Right ventricle myocardium inferior (tissue), 1 donor: ENCODE results near the gene LRRC18. TPM values are rescaled to one million over a fixed set of nuclear protein-coding genes. Genes with fewer than 3 reads are reported as not detected.

Experiments
- ATAC-seq: fragments of 200-7000 bp; cut with Tn5 transposase; one replicate; pipeline ENCODE4 v1.9.1; 2020; ENCODE audit warnings: mild to moderate bottlenecking, moderate library complexity
- DNase-seq: peaks from one replicate; pipeline ENCODE4 v3.0.0; 2021; ENCODE audit errors: missing footprints
- intact Hi-C: fragments of 100-400 bp; cut with DNase I; formaldehyde crosslinking; loops from one replicate; pipeline ENCODE4 v1.11.0; 2022
- microRNA-seq: library from miRNA; unstranded; fragments of <30 nt; microRNA quantifications from one replicate; pipeline ENCODE4 v1.2.0, GENCODE V29; 2020
- total RNA-seq: library from RNA; stranded (reverse); fragmentation: NEBNext Ultra II Directional; extraction: Animal tissue kit (Norgen Biotek cat#: 25700); gene quantifications from one replicate; pipeline ENCODE4 v1.2.1, GENCODE V29; 2021
- donor health status: DM: no; HTN: yes; CAD: no; lungs with severe emphysema.

Gene LRRC18
- total RNA-seq, 1 donor from 2014 or later: not detected

GRCh38 chr10:48894911-48895802, 44.5 kb downstream of the LRRC18 start:
- DNase-seq: no peak
- ATAC-seq: no peak
- intact Hi-C loops: no loop called here

DNA sequence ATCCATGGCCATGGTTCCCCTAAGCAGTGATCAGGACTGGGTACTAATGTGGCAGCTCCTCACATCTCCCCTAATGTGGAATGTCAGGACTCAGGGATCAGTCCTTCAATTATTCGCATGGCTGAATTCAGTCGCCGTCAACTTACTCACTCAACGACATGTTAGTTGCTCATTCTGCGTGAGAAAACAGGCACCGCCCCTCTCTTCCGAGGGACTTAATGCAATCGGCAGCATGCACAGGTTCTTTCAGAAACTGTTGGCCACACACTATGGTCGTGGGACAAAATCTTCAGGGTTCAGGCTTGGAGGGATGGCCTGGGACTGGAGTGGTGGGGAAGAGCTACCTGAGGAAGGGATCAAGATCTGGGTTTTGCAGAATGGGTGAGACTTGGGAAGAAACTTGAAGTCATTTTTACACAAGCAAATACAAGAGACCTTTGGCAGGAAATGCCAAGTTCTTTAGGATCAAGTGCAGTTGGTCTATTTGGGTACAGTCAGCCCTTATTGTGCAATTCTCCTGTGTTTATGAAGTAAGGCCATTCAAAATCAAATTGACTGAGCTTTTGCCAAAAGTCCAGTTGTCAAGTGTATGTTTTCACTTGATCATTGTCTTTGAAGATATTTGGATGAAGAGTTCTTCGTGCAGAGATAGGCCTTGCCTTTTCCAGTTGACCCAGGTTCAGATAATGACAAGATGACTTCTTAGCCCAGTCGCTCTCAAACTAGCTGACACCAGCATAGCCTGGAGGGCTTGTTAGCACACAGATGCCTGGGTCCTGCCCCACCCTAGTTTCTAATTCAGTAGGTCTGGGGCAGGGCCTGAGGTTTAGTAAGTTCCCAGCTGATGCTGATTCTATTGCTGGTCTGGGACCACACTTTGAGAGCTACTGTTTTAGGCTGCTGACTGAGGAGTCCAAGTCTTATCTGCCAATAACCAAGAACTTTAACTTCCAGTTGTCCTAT, 48.5 kb downstream of the LRRC18 start:
- ATAC-seq (no peak), DNase-seq (no peak)
- intact Hi-C loops: no loop called here

- ATAC-seq (no peak), DNase-seq (no peak)
- intact Hi-C loops: no loop called here
Observed at GRCh38 chr10:48887982-48888381, 51.7 kb downstream of the LRRC18 start.

GRCh38 chr10:48885376-48885775, 54.3 kb downstream of the LRRC18 start:
- intact Hi-C loops: no loop called here
- ATAC-seq (no peak), DNase-seq (no peak)

- intact Hi-C loops: no loop called here
- ATAC-seq: no peak
- DNase-seq: no peak
Observed at GRCh38 chr10:48884179-48885045, 55.2 kb downstream of the LRRC18 start.

GRCh38 chr10:48883701-48884100, 55.9 kb downstream of the LRRC18 start:
- ATAC-seq (no peak), DNase-seq (no peak)
- intact Hi-C loops: no loop called here

DNA sequence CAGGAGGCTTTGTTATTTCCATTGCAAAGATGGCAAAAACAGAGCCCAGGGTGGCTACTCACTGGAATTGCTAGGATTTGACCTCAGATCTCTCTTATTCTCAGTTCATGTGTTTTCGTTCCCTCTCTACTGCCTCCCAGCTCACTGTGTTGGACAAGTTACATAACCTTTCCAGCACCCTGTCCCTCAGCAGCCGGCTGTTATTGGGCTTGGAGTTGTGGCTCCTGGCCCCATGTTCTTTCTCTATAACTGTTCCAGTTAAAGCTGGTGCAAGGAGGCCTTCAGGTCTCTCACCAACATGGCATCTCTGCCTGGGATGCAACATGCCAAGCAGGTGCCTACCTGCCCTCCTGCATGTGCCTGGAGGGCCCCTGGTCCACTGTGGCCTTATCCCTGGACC, 56.8 kb downstream of the LRRC18 start:
- ATAC-seq (no peak), DNase-seq (no peak)
- intact Hi-C loops: no loop called here

DNA sequence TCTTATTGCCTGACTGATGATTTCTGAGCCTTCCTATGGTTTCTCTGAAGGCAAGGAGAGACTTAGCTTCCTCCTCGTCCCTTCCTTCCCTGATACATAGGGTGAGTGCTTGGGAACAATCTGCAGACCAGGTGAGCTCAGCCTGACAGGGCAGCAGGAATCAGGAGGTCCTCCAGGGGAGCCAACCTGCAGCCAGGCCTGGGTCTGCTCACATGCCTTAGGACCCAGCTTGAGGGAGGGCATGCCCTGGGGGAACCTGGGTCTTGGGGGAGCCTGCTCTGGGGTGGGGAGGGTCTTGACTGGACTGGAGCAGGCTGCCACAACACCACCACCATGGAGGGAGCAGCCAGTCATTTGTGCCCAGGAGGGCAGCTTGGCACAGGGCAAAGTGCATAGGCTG, 57.7 kb downstream of the LRRC18 start:
- intact Hi-C loops: no loop called here
- DNase-seq (no peak), ATAC-seq (no peak)

DNA sequence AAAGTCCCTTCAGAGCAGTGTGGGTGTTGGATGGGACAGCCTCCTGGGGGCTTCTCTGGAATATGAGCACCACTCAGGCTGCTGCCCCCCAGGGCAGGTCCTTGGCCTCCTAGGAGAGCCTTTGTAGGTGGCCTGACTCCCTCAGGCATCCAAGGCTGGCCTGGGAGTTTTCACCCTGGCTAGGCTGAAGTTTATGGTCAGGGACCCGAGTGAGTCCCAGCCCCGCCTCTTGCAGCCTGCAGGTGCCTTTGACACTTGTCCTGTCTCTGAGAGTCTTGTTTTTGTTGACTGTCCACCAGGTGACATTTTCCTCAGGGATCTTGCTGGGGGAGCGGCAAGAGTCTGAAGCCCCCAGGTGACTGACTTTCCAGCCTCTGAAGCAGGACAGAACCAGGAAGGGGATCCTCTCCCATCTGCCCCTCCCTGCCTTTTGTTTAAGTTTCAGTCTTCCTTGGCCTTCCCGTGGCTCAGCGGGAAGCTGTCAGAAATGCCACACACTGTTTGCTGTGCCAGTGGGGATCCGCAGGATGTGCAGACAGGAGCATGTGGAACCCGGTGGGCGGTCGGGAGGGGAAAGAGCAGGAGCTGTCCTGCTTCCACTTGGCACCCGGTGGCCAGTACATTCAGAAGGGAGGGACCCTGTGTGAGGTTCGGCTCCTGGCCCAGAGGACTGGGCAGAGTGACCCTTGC, 59.5 kb downstream of the LRRC18 start:
- intact Hi-C loops: no loop called here
- ATAC-seq: no peak
- DNase-seq: no peak

DNA sequence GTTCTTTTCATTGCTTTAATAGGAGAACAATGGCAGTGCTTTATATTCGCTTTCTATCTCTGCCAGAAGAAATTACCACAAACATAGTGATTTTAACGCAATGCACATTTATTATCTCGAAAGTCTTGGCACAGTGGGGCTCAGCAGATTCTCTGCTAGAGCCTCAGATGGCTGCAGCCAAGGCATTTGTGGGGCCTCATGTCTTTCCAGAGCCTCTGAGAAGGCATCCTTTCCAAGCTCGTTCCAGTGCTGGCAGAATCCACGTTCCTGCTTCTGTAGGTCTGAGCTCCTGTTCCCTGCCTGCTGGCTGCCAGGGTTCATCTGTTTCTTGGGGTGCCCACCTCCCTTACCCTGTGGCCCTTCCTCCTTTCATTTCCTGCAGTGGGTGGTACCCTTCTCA, 60.2 kb downstream of the LRRC18 start:
- intact Hi-C loops: no loop called here
- no peak for ATAC-seq
- DNase-seq: no peak

DNA sequence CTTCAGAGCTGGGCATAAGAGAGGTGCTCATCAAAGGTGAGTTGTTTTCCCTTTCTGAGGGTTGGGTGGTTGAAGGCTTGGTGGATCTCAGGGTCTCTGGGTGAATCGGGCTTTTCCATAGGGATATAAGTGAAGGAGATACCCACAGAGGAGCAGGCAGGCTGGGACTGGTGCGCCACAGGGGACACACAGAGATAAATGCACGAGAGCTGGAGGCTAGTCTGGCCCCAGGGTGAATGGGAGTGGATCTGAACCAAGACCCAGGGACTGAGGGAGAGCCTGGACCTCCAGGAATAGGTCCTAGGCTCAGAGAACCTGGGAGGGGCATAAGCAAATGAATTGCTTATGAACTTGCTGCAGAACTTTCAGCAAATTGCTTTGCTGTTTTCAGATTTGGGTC, 61.5 kb downstream of the LRRC18 start:
- no peak for ATAC-seq
- no peak for DNase-seq
- intact Hi-C loops: no loop called here

DNA sequence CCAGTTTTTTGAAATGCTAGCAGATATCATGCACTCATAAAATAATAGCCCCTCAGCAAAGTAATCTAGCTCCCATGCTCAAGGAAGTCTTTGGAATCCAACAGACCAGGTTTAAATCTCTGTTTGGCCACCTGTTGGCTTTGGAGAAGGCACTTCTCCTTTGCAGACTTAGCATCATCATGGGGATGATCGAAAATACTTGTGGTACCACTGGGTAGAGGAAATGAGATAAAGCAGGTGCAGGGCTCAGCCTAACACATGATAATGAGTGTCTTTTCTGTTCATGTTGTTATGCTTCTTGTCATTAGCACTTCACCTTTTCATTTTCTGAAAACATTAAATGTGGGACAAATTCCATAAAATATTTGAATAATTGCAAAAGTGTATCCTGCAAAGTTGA, 67.4 kb downstream of the LRRC18 start:
- intact Hi-C loops: no loop called here
- no peak for DNase-seq
- no peak for ATAC-seq

Small RNA genes within 50 kb of the gene (microRNA-seq; reads per million reads assigned to microRNA genes)
- not detected for gene MIR4294

Other genes starting within 250 kb of the LRRC18 start
- 21.8 TPM for gene VSTM4, start 175.7 kb upstream of the LRRC18 start, total RNA-seq
- gene FAM170B, start 194.2 kb upstream of the LRRC18 start, total RNA-seq: not detected
- 27.9 TPM for gene TMEM273, start 248.6 kb upstream of the LRRC18 start, total RNA-seq